Right kidney (tissue), 1 donor: Measurements from ENCODE around the gene PROM1.

Source experiments
- DNase-seq: peaks from one replicate; pipeline ENCODE4 v3.0.0-alpha.2; 2016

The PROM1 gene

GRCh38 chr4:16065066-16065465 is 18.8 kb downstream of the PROM1 start:
- no peak for DNase-seq

GRCh38 chr4:16062601-16063000 is 21.2 kb downstream of the PROM1 start:
- no peak for DNase-seq

GRCh38 chr4:16056681-16057385 is 27.0 kb downstream of the PROM1 start:
- no peak for DNase-seq

GRCh38 chr4:16055873-16056272 is 27.9 kb downstream of the PROM1 start:
- no peak for DNase-seq

GRCh38 chr4:16055471-16055870 is 28.4 kb downstream of the PROM1 start:
- DNase-seq: no peak

- DNase-seq: no peak
These were observed 30.9 kb downstream of the PROM1 start for GRCh38 chr4:16052939-16053338.

- DNase-seq: no peak
These were observed 31.8 kb downstream of the PROM1 start for GRCh38 chr4:16051980-16052379.

GRCh38 chr4:16051132-16051531 is 32.7 kb downstream of the PROM1 start:
- DNase-seq: no peak

GRCh38 chr4:16050669-16051068 is 33.2 kb downstream of the PROM1 start:
- no peak for DNase-seq

GRCh38 chr4:16048619-16049419 is 35.0 kb downstream of the PROM1 start:
- DNase-seq: no peak

- no peak for DNase-seq
These were observed 38.1 kb downstream of the PROM1 start for GRCh38 chr4:16045687-16046086.

- DNase-seq: no peak
These were observed 40.0 kb downstream of the PROM1 start for GRCh38 chr4:16043642-16044498.

GRCh38 chr4:16039139-16039538 is 44.7 kb downstream of the PROM1 start:
- DNase-seq: no peak

GRCh38 chr4:16037901-16038300 is 45.9 kb downstream of the PROM1 start:
- DNase-seq: no peak

GRCh38 chr4:16035843-16036242 is 48.0 kb downstream of the PROM1 start:
- no peak for DNase-seq

GRCh38 chr4:16034010-16034748 is 49.6 kb downstream of the PROM1 start:
- DNase-seq: no peak

- DNase-seq: no peak
These were observed 51.4 kb downstream of the PROM1 start for GRCh38 chr4:16032396-16032770.

- no peak for DNase-seq
These were observed 52.1 kb downstream of the PROM1 start for GRCh38 chr4:16031546-16032395.

- no peak for DNase-seq
These were observed 53.9 kb downstream of the PROM1 start for GRCh38 chr4:16029886-16030285.

- no peak for DNase-seq
These were observed 54.6 kb downstream of the PROM1 start for GRCh38 chr4:16029262-16029661.

- DNase-seq: no peak
These were observed 56.2 kb downstream of the PROM1 start for GRCh38 chr4:16027626-16028025.
